GM23248 (cell line): ENCODE measurements around the gene MOB1A.

Source experiments
- EZH2 ChIP-seq: fragments of 200-600 bp; sonication (generic); IDR thresholded peaks from 2 replicates; pipeline ENCODE4 v1.6.1; 2018; ENCODE audit warnings: antibody characterized with exemption, mild to moderate bottlenecking; ENCODE audit not compliant: insufficient read depth, poor library complexity, severe bottlenecking
- EZH2phosphoT487 ChIP-seq: fragments of 200-600 bp; sonication (generic); IDR thresholded peaks from 2 replicates; pipeline ENCODE4 v1.6.1; 2018; ENCODE audit warnings: antibody characterized with exemption, moderate library complexity, mild to moderate bottlenecking, low read depth; ENCODE audit not compliant: insufficient read depth

- TF ChIP-seq EZH2phosphoT487: no peak
- TF ChIP-seq EZH2: no peak
These were observed 30.0 kb downstream of the MOB1A start for GRCh38 chr2:74148457-74149246.
